ENCODE data around the gene KCTD21.

KCTD21 gene

GRCh38 chr11:78216021-78216420, 27.6 kb upstream of the KCTD21 start:
- no peak for TF ChIP-seq REST (IDR thresholded peaks at IDR 0.05; ENCODE audit: insufficient read depth in 1 of 2, low read depth in 2 of 2, low read length in 2 of 2)
- TF ChIP-seq SIN3A (IDR thresholded peaks at IDR 0.05; ENCODE audit: borderline replicate concordance, insufficient read depth, low read length) = no peak
- no peak for TF ChIP-seq TAF1 (IDR thresholded peaks at IDR 0.05; ENCODE audit: borderline replicate concordance, insufficient read depth, low read length)
- no peak for TF ChIP-seq FOXP2 (optimal IDR thresholded peaks at IDR 0.05; ENCODE audit: borderline replicate concordance, extremely low read depth, extremely low read length, insufficient read depth)
- no peak for TF ChIP-seq POLR2AphosphoS5 (IDR thresholded peaks at IDR 0.05; ENCODE audit: low read depth, low read length)

GRCh38 chr11:78214331-78215194, 26.1 kb upstream of the KCTD21 start:
- TF ChIP-seq REST (IDR thresholded peaks at IDR 0.05; ENCODE audit: insufficient read depth in 1 of 2, low read depth in 2 of 2, low read length in 2 of 2) (no peak), POLR2AphosphoS5 (IDR thresholded peaks at IDR 0.05; ENCODE audit: low read depth, low read length) (no peak), SIN3A (IDR thresholded peaks at IDR 0.05; ENCODE audit: borderline replicate concordance, insufficient read depth, low read length) (no peak), FOXP2 (optimal IDR thresholded peaks at IDR 0.05; ENCODE audit: borderline replicate concordance, extremely low read depth, extremely low read length, insufficient read depth) (no peak), TAF1 (IDR thresholded peaks at IDR 0.05; ENCODE audit: borderline replicate concordance, insufficient read depth, low read length) (no peak)

GRCh38 chr11:78213526-78214330, 25.3 kb upstream of the KCTD21 start:
- no peak for TF ChIP-seq FOXP2 (optimal IDR thresholded peaks at IDR 0.05; ENCODE audit: borderline replicate concordance, extremely low read depth, extremely low read length, insufficient read depth)
- TF ChIP-seq POLR2AphosphoS5 (IDR thresholded peaks at IDR 0.05; ENCODE audit: low read depth, low read length) = no peak
- no peak for TF ChIP-seq SIN3A (IDR thresholded peaks at IDR 0.05; ENCODE audit: borderline replicate concordance, insufficient read depth, low read length)
- no peak for TF ChIP-seq REST (IDR thresholded peaks at IDR 0.05; ENCODE audit: insufficient read depth in 1 of 2, low read depth in 2 of 2, low read length in 2 of 2)
- TF ChIP-seq TAF1 (IDR thresholded peaks at IDR 0.05; ENCODE audit: borderline replicate concordance, insufficient read depth, low read length) = no peak

GRCh38 chr11:78212586-78213371, 24.4 kb upstream of the KCTD21 start:
- no peak for TF ChIP-seq TAF1 (IDR thresholded peaks at IDR 0.05; ENCODE audit: borderline replicate concordance, insufficient read depth, low read length)

- TF ChIP-seq REST (IDR thresholded peaks at IDR 0.05; ENCODE audit: insufficient read depth in 1 of 2, low read depth in 2 of 2, low read length in 2 of 2) (no peak), TAF1 (IDR thresholded peaks at IDR 0.05; ENCODE audit: borderline replicate concordance, insufficient read depth, low read length) (no peak), FOXP2 (optimal IDR thresholded peaks at IDR 0.05; ENCODE audit: borderline replicate concordance, extremely low read depth, extremely low read length, insufficient read depth) (no peak), POLR2AphosphoS5 (IDR thresholded peaks at IDR 0.05; ENCODE audit: low read depth, low read length) (no peak), SIN3A (IDR thresholded peaks at IDR 0.05; ENCODE audit: borderline replicate concordance, insufficient read depth, low read length) (no peak)
Observed at GRCh38 chr11:78211565-78211964, 23.1 kb upstream of the KCTD21 start.
